Astrocyte of the spinal cord (primary cell): ENCODE results near the gene MAP3K20.
A peak's percentile ranks its signal among the peaks of the same experiment; 100 is the strongest.

Source experiments
- DNase-seq: peaks from one replicate; pipeline ENCODE4 v3.0.0; 2011; ENCODE audit warnings: low read depth, low spot score
- H3K4me3 ChIP-seq: 2 replicates; pipeline ENCODE4 v1.5.1; 2011; ENCODE audit warnings: low read depth, mild to moderate bottlenecking, low read length, moderate library complexity
- in situ Hi-C: cut with HindIII; loops from 2 replicates; pipeline ENCODE4 v1.10.0; 2017; ENCODE audit warnings: low sequenced_read_pairs
- TF ChIP-seq, protein P1 (sequence below): IDR thresholded peaks from 2 replicates; pipeline ENCODE4 v1.5.1; 2012; ENCODE audit warnings: low read depth, mild to moderate bottlenecking, low read length, inconsistent platforms

Gene MAP3K20

DNA sequence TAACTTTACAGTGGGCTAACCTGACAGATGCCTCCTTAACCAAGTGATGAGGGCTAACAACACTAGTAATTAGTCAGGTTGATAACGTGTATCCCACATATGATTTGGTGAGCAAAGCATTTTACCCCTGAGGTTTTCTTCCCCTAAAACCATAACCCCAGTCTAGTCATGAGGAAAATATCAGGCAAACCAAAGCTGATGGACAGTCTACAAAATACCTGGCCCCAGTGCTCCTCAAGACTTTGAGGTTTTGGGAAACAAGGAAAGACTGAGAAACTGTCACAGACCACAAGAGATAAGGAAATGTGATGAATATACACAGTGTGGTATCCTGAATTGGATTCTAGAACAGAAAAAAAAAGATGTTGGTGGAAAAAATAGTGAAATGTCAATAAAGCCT is 28.5 kb downstream of the MAP3K20 start:
- no peak for DNase-seq
- in situ Hi-C loops: no loop called here
- TF ChIP-seq, protein P1, sequence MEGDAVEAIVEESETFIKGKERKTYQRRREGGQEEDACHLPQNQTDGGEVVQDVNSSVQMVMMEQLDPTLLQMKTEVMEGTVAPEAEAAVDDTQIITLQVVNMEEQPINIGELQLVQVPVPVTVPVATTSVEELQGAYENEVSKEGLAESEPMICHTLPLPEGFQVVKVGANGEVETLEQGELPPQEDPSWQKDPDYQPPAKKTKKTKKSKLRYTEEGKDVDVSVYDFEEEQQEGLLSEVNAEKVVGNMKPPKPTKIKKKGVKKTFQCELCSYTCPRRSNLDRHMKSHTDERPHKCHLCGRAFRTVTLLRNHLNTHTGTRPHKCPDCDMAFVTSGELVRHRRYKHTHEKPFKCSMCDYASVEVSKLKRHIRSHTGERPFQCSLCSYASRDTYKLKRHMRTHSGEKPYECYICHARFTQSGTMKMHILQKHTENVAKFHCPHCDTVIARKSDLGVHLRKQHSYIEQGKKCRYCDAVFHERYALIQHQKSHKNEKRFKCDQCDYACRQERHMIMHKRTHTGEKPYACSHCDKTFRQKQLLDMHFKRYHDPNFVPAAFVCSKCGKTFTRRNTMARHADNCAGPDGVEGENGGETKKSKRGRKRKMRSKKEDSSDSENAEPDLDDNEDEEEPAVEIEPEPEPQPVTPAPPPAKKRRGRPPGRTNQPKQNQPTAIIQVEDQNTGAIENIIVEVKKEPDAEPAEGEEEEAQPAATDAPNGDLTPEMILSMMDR: no peak
- no peak overlapping the region for H3K4me3 ChIP-seq

DNA sequence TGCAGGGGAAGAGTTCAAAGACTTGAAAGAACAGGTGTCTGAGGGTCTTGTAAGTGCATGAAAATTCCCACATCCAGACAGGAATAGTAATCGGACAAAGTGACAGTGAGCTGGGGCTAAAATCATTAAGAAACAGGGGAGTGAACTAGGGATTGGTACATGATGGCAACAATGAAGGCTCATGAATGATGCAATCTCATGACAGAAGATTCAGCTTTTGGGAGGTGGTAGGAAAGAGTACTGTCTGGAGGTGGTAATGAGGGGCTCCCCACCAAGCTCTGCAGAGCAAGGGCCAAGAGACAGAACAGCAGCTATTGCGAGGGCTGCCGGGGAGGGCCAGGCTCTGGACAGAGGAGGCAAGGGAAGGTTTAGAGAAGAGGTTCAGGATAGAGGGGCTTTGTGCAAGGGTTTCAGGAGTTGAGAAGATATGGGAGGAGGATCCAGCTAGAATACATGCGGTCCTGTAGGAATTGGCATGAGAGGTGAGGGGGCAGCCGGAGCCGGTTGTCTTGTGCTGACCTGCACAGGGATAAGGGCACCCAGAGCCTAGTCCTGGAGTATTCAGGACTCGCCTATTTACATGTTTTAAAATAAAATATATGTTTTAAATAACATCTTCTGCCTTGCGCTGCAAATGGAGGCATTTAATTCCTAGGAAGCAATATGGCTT is 31.4 kb downstream of the MAP3K20 start:
- in situ Hi-C loops: no loop called here
- DNase-seq: no peak
- TF ChIP-seq, protein P1: no peak
- H3K4me3 ChIP-seq: no peak overlapping the region

DNA sequence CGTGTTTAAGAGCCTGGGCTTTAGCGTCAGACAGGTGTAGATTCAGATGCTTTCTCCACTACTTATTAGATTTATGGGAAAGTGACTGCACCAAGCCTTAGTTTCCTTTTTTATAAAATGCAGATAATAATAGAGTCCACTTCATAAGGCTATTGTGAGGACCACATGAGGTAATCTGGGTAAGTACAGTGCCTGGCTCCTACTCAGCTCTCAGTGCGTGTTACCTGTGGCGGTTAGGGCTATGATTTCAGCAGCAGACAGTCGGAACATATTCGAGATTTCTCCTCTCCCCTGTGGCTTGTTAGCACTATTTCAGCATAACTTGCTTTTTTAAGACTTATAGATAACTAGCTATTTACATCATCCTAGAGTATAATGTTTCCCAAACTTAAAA is 32.0 kb downstream of the MAP3K20 start:
- TF ChIP-seq, protein P1: no peak
- in situ Hi-C loops: no loop called here

DNA sequence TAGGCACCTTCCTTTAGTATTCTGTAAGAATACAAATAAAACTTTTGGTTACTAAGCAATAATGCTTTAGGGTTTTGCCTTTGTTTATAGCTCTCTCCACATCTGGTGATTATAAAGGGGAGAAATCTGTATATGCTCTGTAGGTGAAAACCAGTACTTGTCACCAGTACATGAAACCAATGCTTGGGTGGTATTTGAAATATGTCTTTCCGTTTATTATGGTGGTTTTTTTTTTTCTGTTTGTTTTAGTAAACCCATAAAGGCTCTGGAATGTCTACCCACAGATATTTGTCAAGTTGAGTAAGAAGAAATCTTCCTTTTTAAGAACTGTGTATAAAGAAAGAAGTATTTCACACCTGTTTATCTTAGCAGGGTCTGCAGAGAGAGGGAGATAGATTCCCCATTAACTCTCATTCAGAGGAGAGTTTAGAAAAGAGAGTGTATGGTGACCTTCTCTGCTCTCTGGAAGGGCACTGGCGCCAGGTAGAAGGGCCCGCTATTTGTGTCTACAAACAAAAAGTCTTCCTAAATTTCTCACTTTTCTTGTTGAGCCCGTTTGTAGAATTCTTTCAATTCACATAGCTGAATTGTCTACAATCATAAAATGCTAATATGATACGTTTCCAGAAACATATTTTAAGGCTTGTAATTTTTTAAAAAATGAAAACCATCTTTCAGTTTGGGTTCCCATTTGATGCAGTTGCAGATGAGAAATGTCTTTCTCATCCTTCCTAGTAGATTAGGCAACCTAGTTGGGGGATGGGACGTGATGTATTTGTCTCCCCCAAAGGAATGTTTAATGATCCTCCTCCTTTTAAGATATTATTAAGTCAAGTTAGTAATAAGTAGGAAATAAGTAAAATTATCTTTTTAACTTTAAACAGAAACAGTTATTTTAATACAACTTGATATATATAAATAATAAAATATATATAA is 33.9 kb downstream of the MAP3K20 start:
- TF ChIP-seq, protein P1: no peak
- no peak overlapping the region for H3K4me3 ChIP-seq
- peak; percentile 84 for DNase-seq
- in situ Hi-C loops: no loop called here

More for the DNA sequence above, 32.0 kb downstream of the MAP3K20 start:
- no peak overlapping the region for H3K4me3 ChIP-seq
- DNase-seq: no peak

DNA sequence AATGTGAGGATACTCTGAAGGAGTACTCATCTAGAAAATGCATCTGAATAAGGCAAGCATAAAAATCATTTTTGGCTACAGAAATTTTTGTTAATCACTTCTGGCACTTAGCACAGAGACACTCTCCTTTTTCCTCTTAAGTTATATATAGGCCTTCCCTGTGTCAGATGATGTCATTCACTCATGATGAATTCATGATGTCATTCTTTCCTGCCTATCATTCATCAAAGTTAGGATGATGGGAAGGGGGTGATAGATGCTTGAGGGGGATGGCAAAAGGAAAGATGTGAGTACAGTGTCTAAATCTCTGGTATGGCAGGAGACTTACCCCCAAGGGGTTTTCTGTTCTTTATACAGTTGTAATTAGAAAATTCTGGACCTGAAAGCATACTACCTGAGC is 42.0 kb downstream of the MAP3K20 start:
- TF ChIP-seq, protein P1: no peak
- in situ Hi-C loops: no loop called here

DNA sequence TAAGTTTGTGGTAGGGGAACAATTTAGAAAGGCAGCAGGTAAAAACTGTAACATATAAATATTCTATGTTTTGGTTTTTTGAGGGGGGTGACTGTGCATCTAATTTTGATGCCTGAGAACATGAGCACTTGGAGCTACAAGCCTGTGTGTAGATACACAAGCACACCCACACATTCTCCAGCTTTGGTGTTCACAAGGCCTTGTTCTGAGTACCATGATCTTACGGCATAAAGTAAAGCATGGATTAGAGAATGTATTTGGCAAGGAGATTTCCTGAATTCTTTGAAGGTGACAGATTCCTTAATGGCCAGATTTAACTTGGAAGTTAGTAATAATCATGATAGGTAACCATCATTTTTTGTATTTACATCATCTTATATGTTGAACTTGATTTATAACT is 42.7 kb downstream of the MAP3K20 start:
- H3K4me3 ChIP-seq: no peak overlapping the region
- no peak for DNase-seq
- TF ChIP-seq, protein P1: no peak
- in situ Hi-C loops: no loop called here

More for the DNA sequence above, 42.0 kb downstream of the MAP3K20 start:
- no peak overlapping the region for H3K4me3 ChIP-seq
- no peak for DNase-seq
